C4-2B (cell line): ENCODE data around the gene ZC3H15.
"Not testable (repeated sequence)": the region's sequence is repeated elsewhere in the genome, so short reads cannot be mapped to it uniquely, and the experiment has no call there.

Experiments used
- H3K27ac ChIP-seq: fragments of 450-650 bp; 2 replicates; pipeline ENCODE4 v1.5.1; 2017
- CTCF ChIP-seq: fragments of 450-650 bp; conservative IDR thresholded peaks from 2 replicates; pipeline ENCODE4 v1.5.1; 2017; ENCODE audit warnings: mild to moderate bottlenecking
- ZFX ChIP-seq: fragments of 450-650 bp; IDR thresholded peaks from 2 replicates; pipeline ENCODE4 v1.6.1; 2017

ZC3H15 gene

GRCh38 chr2:186497928-186498327 is 11.9 kb downstream of the ZC3H15 start:
- no peak for TF ChIP-seq ZFX
- no peak overlapping the region for H3K27ac ChIP-seq

- no peak for TF ChIP-seq CTCF
- no peak for TF ChIP-seq ZFX
- H3K27ac ChIP-seq = no peak overlapping the region
Measured at GRCh38 chr2:186498834-186499233, 12.8 kb downstream of the ZC3H15 start.

- TF ChIP-seq CTCF (peak; percentile 74), ZFX (no peak)
- no peak overlapping the region for H3K27ac ChIP-seq
Measured at GRCh38 chr2:186503827-186504606, 18.0 kb downstream of the ZC3H15 start.

GRCh38 chr2:186508263-186508662 is 22.2 kb downstream of the ZC3H15 start:
- TF ChIP-seq ZFX = no peak
- H3K27ac ChIP-seq = no peak overlapping the region

GRCh38 chr2:186515376-186515775 is 29.3 kb downstream of the ZC3H15 start:
- no peak overlapping the region for H3K27ac ChIP-seq
- no peak for TF ChIP-seq ZFX
- TF ChIP-seq CTCF = no peak

- no peak overlapping the region for H3K27ac ChIP-seq
- TF ChIP-seq ZFX (no peak), CTCF (no peak)
Measured at GRCh38 chr2:186516396-186516795, 30.3 kb downstream of the ZC3H15 start.

GRCh38 chr2:186517090-186517489 is 31.0 kb downstream of the ZC3H15 start:
- no peak overlapping the region for H3K27ac ChIP-seq
- TF ChIP-seq ZFX = no peak

GRCh38 chr2:186518291-186518690 is 32.2 kb downstream of the ZC3H15 start:
- H3K27ac ChIP-seq = no peak overlapping the region
- TF ChIP-seq CTCF (no peak), ZFX (no peak)

- no peak overlapping the region for H3K27ac ChIP-seq
- TF ChIP-seq CTCF (no peak), ZFX (no peak)
Measured at GRCh38 chr2:186518945-186519344, 32.9 kb downstream of the ZC3H15 start.

GRCh38 chr2:186521570-186522153 is 35.6 kb downstream of the ZC3H15 start:
- not testable (repeated sequence) for H3K27ac ChIP-seq
